Lower leg skin (tissue), 4 donors: ENCODE results near the gene ANKRD50. TPM values are rescaled to one million over a fixed set of nuclear protein-coding genes. Genes with fewer than 3 reads are reported as not detected.

Experiments used
- DNase-seq, 2 donors: peaks; one replicate each; pipeline ENCODE4 v3.0.0-alpha.2; 2019; ENCODE audit warnings: low spot score in 2 of 2
- H3K4me3 ChIP-seq: fragments of 200-600 bp; sonication (generic); 2 replicates; pipeline ENCODE4 v1.5.1; 2017; ENCODE audit warnings: mild to moderate bottlenecking, low read depth; ENCODE audit not compliant: poor library complexity, severe bottlenecking
- CTCF ChIP-seq, 3 donors: fragments of 450-650 bp; IDR thresholded peaks; one replicate each; pipeline ENCODE4 v1.5.1; 2016; ENCODE audit warnings: antibody characterized with exemption in 3 of 3, mild to moderate bottlenecking in 3 of 3, moderate library complexity in 2 of 3
- POLR2A ChIP-seq, 2 donors: fragments of 450-650 bp; IDR thresholded peaks; one replicate each; pipeline ENCODE4 v1.6.1; 2016 to 2017; ENCODE audit warnings: antibody characterized with exemption in 2 of 2, mild to moderate bottlenecking in 1 of 2, moderate library complexity in 1 of 2
- WGBS, 2 donors: methylation state at CpG; one replicate each; pipeline ENCODE4 v1.1.5; 2018; 5-methylcytosine and 5-hydroxymethylcytosine counted together
- intact Hi-C: fragments of 100-400 bp; cut with DNase I; formaldehyde crosslinking; loops from one replicate; pipeline ENCODE4 v1.15.0; 2023; ENCODE audit warnings: low total_unique reads
- total RNA-seq, 4 donors: library from RNA; depleted of rRNA; stranded (reverse); fragments of >200 nt; gene quantifications; one replicate each; pipeline ENCODE4 v1.1.0, GENCODE V29; 2016

Gene ANKRD50
- total RNA-seq, 4 donors from 2014 or later = 21.8 to 26.4 (median 22.7) TPM

- TF ChIP-seq CTCF (IDR thresholded peaks at IDR 0.05) (no peak), POLR2A (IDR thresholded peaks at IDR 0.05) (no peak)
- H3K4me3 ChIP-seq = no peak overlapping the region
- intact Hi-C loops = no loop called here
- 41 to 48% methylated on average over 3 of the region's 3 CpGs for WGBS, 2 donors
- DNase-seq = no peak
These were observed 72.4 kb downstream of the ANKRD50 start for GRCh38 chr4:124640022-124640730.

GRCh38 chr4:124637321-124637720 is 75.2 kb downstream of the ANKRD50 start:
- H3K4me3 ChIP-seq = no peak overlapping the region
- TF ChIP-seq POLR2A (IDR thresholded peaks at IDR 0.05) (no peak), CTCF (IDR thresholded peaks at IDR 0.05) (no peak)
- 94 to 98% methylated on average over 2 of the region's 2 CpGs for WGBS, 2 donors
- intact Hi-C loops = no loop called here
- no peak for DNase-seq

- intact Hi-C loops = no loop called here
- no peak for DNase-seq
- no peak for TF ChIP-seq CTCF (IDR thresholded peaks at IDR 0.05)
- no peak for TF ChIP-seq POLR2A (IDR thresholded peaks at IDR 0.05)
- WGBS, 2 donors = 90 to 97% methylated on average over 1 of the region's 1 CpG
- H3K4me3 ChIP-seq = no peak overlapping the region
These were observed 75.7 kb downstream of the ANKRD50 start for GRCh38 chr4:124636788-124637187.

GRCh38 chr4:124635331-124635730 is 77.2 kb downstream of the ANKRD50 start:
- TF ChIP-seq CTCF (IDR thresholded peaks at IDR 0.05) = no peak
- TF ChIP-seq POLR2A (IDR thresholded peaks at IDR 0.05) = no peak
- no peak for DNase-seq
- H3K4me3 ChIP-seq = no peak overlapping the region
- 71 to 92% methylated on average over 4 of the region's 4 CpGs for WGBS, 2 donors
- intact Hi-C loops = no loop called here

GRCh38 chr4:124633285-124633941 is 79.1 kb downstream of the ANKRD50 start:
- 40 to 55% methylated on average over 3 of the region's 3 CpGs for WGBS, 2 donors
- no peak overlapping the region for H3K4me3 ChIP-seq
- DNase-seq = no peak
- intact Hi-C loops = no loop called here
- TF ChIP-seq POLR2A (IDR thresholded peaks at IDR 0.05) (no peak), CTCF (IDR thresholded peaks at IDR 0.05) (no peak)
